K562 (cell line): ENCODE measurements around the gene SUMF2. TPM values are rescaled to one million over a fixed set of nuclear protein-coding genes. Genes with fewer than 3 reads are reported as not detected.

Experiments
- AFF1 ChIP-seq, 2 experiments: fragments of 450-650 bp; IDR thresholded peaks; 2 replicates each; pipeline ENCODE4 v1.6.1; 2018; ENCODE audit warnings: mild to moderate bottlenecking in 2 of 2, low read depth in 1 of 2; ENCODE audit not compliant: partially characterized antibody in 2 of 2
- FOXA3 ChIP-seq, 2 experiments: fragments of 450-650 bp in 1 of 2; sonication (generic) in 1 of 2; formaldehyde crosslinking; IDR thresholded peaks in 1 of 2; conservative IDR thresholded peaks in 1 of 2; 2 replicates each; pipeline versions ENCODE4 v1.4.0 to v1.8.0; 2020 to 2022; ENCODE audit warnings: mild to moderate bottlenecking in 2 of 2, missing genetic modification reagents in 1 of 2
- GMEB1 ChIP-seq: fragments of 250-450 bp; sonication (Bioruptor Pico); IDR thresholded peaks from 2 replicates; pipeline ENCODE4 v1.4.0; 2020; ENCODE audit warnings: mild to moderate bottlenecking
- MGA ChIP-seq: fragments of 450-650 bp; IDR thresholded peaks from 2 replicates; pipeline ENCODE4 v1.6.1; 2016; ENCODE audit warnings: mild to moderate bottlenecking, moderate library complexity
- POLR3G ChIP-seq: IDR thresholded peaks from 2 replicates; pipeline ENCODE4 v1.6.1; 2011; ENCODE audit not compliant: insufficient read length, insufficient replicate concordance; ENCODE audit errors: extremely low read depth
- SMARCA5 ChIP-seq: fragments of 450-650 bp; IDR thresholded peaks from 2 replicates; pipeline ENCODE4 v1.6.1; 2016
- SRSF9 ChIP-seq: fragments of 200-400 bp; formaldehyde crosslinking; IDR thresholded peaks from 2 replicates; pipeline ENCODE4 v1.6.1; 2017; ENCODE audit warnings: low read depth, low read length, borderline replicate concordance
- ZNF121 ChIP-seq: sonication (generic); formaldehyde crosslinking; conservative IDR thresholded peaks from 2 replicates; pipeline ENCODE4 v1.8.0; 2022; ENCODE audit warnings: missing genetic modification reagents
- ZNF778 ChIP-seq: fragments of 450-650 bp; formaldehyde crosslinking; IDR thresholded peaks from 2 replicates; pipeline ENCODE4 v1.4.0; 2020; ENCODE audit warnings: mild to moderate bottlenecking, moderate library complexity
- polyA plus RNA-seq, 8 experiments: library from polyadenylated mRNA; depleted of rRNA in 4 of 8; stranded (reverse) in 5 of 8; unstranded in 3 of 8; fragments of >200 nt; fragmentation: Nextera tagmentation in 2 of 8; fragmentation: Illumina TruSeq in 1 of 8; extraction: Ambion mirVana in 2 of 8; extraction: Trizol in 1 of 8; gene quantifications; 2 replicates each; pipeline versions ENCODE4 v1.2.1 to v1.2.3, GENCODE V29; 2011 to 2014; ENCODE audit warnings: inconsistent platforms in 1 of 8, missing spikeins in 1 of 8
- total RNA-seq, 7 experiments: library from RNA; depleted of rRNA in 6 of 7; stranded (reverse); fragments of >200 nt in 6 of 7; fragmentation: Illumina TruSeq in 2 of 7; extraction: Trizol in 2 of 7; gene quantifications; 2 replicates each; pipeline versions ENCODE4 v1.2.1 to v1.2.3, GENCODE V29; 2011 to 2021; ENCODE audit warnings: low replicate concordance in 1 of 7

The SUMF2 gene
- total and polyA plus RNA-seq, 9 of the 15 experiments (the other 6 are each of a cell fraction or from before 2014, with no cell fraction given) = 39.0 to 113 (median 67.7) TPM

GRCh38 chr7:56051339-56052191, 12.5 kb upstream of the SUMF2 start, which contains the start of the genes CCT6A and PSPH (continued):
- TF ChIP-seq MGA (peak; percentile 86), ZNF778 (CRISPR knock-in tag) (no peak), POLR3G (no peak), GMEB1 (CRISPR knock-in tag) (peak; percentile 97), ZNF121 (no peak), SMARCA5 (no peak), SRSF9 (no peak), FOXA3 (CRISPR knock-in tag; conservative IDR thresholded peaks at IDR 0.05 in 1 of 2, IDR thresholded peaks at IDR 0.05 in 1 of 2) (peak in 1 of 2 experiments; percentile 75; a peak in 2 of 4 replicates), AFF1 (IDR thresholded peaks at IDR 0.05; ENCODE audit: low read depth in 1 of 2, partially characterized antibody in 2 of 2) (no peak)
